ENCODE data around the gene TOP2B. TPM values are rescaled to one million over a fixed set of nuclear protein-coding genes. Genes with fewer than 3 reads are reported as not detected.

The TOP2B gene
- total RNA-seq, 1 donor from 2014 or later, result 99.5 TPM

DNA sequence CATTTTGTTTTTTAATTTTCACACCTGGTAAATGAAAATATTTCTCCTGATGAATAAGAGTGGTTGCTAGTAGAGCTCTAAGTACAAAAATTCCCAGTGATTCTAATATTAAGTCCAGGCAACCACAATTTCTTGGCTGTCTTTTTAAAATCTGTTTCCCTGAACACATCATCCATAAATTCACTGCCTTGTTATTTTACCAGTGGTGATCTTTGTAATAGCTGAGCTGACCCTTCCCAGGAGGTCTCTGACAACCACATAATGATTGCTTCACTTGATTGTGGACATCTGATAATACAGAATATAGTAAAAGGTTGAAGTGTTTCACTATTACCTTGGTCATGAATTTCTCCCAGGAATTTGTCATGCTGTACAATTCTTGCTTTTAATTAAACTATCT lies 13.9 kb upstream of the TOP2B start:
- Mint-ChIP-seq H3K27me3 (ENCODE audit: unreplicated experiment) (peaks cover 16% of the 10 kb centered on the region), H3K4me1 (ENCODE audit: unreplicated experiment) (peaks cover 7% of the 10 kb centered on the region), H3K4me3 (ENCODE audit: unreplicated experiment) (no peak overlapping the region), H3K9me3 (ENCODE audit: unreplicated experiment) (no peaks in the 10 kb centered on the region), H3K36me3 (ENCODE audit: unreplicated experiment) (no peaks in the 10 kb centered on the region), H3K27ac (ENCODE audit: unreplicated experiment) (no peak overlapping the region)
- no peak for DNase-seq (ENCODE audit: extremely low spot score, unreplicated experiment)
- TF ChIP-seq, protein P1, sequence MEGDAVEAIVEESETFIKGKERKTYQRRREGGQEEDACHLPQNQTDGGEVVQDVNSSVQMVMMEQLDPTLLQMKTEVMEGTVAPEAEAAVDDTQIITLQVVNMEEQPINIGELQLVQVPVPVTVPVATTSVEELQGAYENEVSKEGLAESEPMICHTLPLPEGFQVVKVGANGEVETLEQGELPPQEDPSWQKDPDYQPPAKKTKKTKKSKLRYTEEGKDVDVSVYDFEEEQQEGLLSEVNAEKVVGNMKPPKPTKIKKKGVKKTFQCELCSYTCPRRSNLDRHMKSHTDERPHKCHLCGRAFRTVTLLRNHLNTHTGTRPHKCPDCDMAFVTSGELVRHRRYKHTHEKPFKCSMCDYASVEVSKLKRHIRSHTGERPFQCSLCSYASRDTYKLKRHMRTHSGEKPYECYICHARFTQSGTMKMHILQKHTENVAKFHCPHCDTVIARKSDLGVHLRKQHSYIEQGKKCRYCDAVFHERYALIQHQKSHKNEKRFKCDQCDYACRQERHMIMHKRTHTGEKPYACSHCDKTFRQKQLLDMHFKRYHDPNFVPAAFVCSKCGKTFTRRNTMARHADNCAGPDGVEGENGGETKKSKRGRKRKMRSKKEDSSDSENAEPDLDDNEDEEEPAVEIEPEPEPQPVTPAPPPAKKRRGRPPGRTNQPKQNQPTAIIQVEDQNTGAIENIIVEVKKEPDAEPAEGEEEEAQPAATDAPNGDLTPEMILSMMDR (IDR thresholded peaks at IDR 0.05), result no peak

DNA sequence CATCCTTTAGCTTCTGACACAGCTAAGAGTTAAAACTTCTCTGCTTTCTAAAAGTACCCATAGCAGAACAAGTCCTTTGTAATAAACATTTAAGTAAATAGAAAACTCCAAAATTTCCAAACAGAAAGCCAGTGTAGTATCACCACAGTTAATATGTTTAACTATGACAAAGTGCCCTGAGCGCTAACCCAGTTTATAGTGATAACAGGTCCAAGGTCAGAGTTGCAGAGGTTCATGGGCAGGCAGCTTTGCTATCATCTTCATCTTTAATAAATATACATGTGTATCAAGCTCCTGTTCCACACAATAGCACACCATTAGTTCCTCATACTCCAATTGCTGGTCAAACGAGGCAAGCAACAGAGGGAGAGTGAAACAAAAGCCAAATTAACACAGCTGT lies 12.4 kb upstream of the TOP2B start:
- Mint-ChIP-seq H3K27ac (ENCODE audit: unreplicated experiment) (no peak overlapping the region), H3K36me3 (ENCODE audit: unreplicated experiment) (no peaks in the 10 kb centered on the region), H3K9me3 (ENCODE audit: unreplicated experiment) (no peaks in the 10 kb centered on the region), H3K4me1 (ENCODE audit: unreplicated experiment) (peaks cover 7% of the 10 kb centered on the region), H3K27me3 (ENCODE audit: unreplicated experiment) (peaks cover 16% of the 10 kb centered on the region), H3K4me3 (ENCODE audit: unreplicated experiment) (no peak overlapping the region)
- DNase-seq (ENCODE audit: extremely low spot score, unreplicated experiment), result no peak
- TF ChIP-seq, protein P1 (IDR thresholded peaks at IDR 0.05), result no peak

DNA sequence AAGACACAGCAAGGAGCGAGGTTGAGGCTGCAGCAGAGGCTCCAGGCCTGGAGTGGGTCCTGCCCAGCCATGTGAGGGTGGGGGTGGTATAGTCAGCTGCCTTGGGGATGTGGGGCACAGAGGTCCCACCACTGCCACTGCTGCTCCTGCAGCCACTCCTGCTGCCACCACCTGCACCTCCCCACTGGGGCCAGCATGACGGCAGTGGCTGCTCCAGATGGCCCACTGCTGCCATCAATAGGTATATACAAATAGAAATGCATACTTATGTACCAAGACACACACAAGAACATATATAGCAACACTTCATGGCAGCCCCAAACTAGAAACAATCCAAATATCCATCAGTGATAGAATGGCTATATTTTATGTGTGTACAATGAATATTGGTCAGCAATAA lies 10.0 kb upstream of the TOP2B start:
- TF ChIP-seq, protein P1 (IDR thresholded peaks at IDR 0.05), result no peak
- H3K27ac Mint-ChIP-seq (ENCODE audit: unreplicated experiment), result no peak overlapping the region
- no peak for DNase-seq (ENCODE audit: extremely low spot score, unreplicated experiment)
- no peaks in the 10 kb centered on the region for H3K9me3 Mint-ChIP-seq (ENCODE audit: unreplicated experiment)
- H3K4me3 Mint-ChIP-seq (ENCODE audit: unreplicated experiment), result no peak overlapping the region
- H3K27me3 Mint-ChIP-seq (ENCODE audit: unreplicated experiment), result peaks cover 11% of the 10 kb centered on the region
- H3K36me3 Mint-ChIP-seq (ENCODE audit: unreplicated experiment), result no peaks in the 10 kb centered on the region
- H3K4me1 Mint-ChIP-seq (ENCODE audit: unreplicated experiment), result peaks cover 7% of the 10 kb centered on the region

DNA sequence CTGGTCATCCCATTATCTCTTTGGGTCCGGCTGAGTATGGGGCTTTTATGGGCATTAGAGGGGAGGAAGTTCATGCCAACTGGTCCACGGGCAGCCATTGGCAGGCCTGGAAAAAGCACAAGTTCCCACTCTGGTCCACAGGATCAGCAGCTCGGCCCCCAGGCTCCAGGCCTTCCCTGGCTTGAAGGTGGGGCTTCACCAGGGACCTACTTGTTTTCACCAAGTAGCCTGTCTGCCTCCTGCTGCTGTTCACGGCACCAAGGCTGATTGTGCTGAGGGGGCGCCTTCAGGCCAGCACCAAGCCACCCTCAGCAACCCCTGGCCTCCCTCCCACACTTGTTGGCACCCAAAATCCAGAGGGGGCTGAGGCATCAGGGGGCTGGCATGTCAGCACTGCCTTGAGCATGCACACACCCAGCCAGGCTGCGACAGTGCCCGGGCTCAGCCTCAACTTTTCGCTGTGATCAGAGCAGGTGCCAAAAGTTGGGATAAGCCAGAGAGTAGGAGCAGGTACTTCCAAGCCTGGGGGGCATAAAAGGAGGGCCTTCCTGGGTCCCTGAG lies 9.1 kb upstream of the TOP2B start:
- H3K4me3 Mint-ChIP-seq (ENCODE audit: unreplicated experiment), result no peak overlapping the region
- H3K36me3 Mint-ChIP-seq (ENCODE audit: unreplicated experiment), result no peaks in the 10 kb centered on the region
- H3K27ac Mint-ChIP-seq (ENCODE audit: unreplicated experiment), result no peak overlapping the region
- H3K27me3 Mint-ChIP-seq (ENCODE audit: unreplicated experiment), result peaks cover 11% of the 10 kb centered on the region
- H3K9me3 Mint-ChIP-seq (ENCODE audit: unreplicated experiment), result no peaks in the 10 kb centered on the region
- TF ChIP-seq, protein P1 (IDR thresholded peaks at IDR 0.05), result no peak
- no peak for DNase-seq (ENCODE audit: extremely low spot score, unreplicated experiment)
- peaks cover 6% of the 10 kb centered on the region for H3K4me1 Mint-ChIP-seq (ENCODE audit: unreplicated experiment)

DNA sequence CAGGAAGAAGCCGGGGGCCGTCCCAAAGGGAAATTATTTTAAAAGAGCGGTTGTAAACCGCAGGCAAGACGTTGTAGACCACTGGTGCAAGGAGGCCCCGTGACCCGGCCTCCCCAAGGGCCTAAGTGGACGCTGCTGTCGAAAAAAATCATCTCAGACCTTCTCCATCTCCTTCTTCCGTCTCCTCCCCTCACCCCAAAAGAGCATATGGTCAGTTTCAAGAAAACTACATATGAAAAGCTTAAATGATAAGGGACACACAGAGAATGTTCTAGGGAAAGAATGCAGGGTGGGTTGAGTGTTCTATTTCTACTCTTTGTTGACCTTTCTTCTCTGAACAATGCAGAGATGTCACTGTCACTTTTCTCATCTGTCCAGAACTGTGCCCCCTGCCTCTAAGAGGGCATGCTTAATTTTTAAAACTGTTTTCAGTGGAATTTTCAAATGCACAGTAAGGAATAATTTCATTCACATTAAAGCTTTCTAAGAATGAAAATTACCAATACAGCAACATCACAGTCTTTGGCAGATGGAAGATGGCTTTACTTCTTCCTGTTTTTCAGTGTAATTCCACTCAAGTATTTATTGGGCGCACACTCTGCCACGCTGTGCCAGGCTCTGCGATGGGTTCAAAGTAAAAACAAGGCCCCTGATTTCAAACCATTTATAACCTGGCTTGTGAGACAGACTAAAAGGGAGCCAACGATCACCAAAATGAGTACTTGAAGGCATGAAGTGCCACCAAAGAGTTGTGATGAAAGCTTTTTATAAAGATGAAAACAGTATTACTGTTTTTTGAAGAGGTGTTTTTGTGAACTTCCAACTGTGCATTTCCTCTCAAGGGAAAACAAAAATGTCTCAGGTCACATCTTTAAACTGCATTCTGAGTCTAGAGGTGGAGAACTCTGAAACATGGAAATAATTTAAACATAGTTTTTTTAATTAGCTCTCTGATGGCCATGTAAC lies 891 bp upstream of the TOP2B start:
- Mint-ChIP-seq H3K4me1 (ENCODE audit: unreplicated experiment) (peaks cover 40% of the 10 kb centered on the region), H3K36me3 (ENCODE audit: unreplicated experiment) (peaks cover 2% of the 10 kb centered on the region), H3K27ac (ENCODE audit: unreplicated experiment) (peak overlapping the region; percentile 100), H3K4me3 (ENCODE audit: unreplicated experiment) (peak overlapping the region; percentile 97), H3K9me3 (ENCODE audit: unreplicated experiment) (no peaks in the 10 kb centered on the region), H3K27me3 (ENCODE audit: unreplicated experiment) (no peaks in the 10 kb centered on the region)
- no peak for DNase-seq (ENCODE audit: extremely low spot score, unreplicated experiment)
- TF ChIP-seq, protein P1 (IDR thresholded peaks at IDR 0.05), result no peak
